Ammon's horn (tissue), 1 donor: Measurements from ENCODE around the gene WDR36.
A peak's percentile ranks its signal among the peaks of the same experiment; 100 is the strongest.

Experiments
- DNase-seq: peaks from one replicate; pipeline ENCODE4 v3.0.0-alpha.2; 2016; ENCODE audit warnings: low spot score

The WDR36 gene

DNA sequence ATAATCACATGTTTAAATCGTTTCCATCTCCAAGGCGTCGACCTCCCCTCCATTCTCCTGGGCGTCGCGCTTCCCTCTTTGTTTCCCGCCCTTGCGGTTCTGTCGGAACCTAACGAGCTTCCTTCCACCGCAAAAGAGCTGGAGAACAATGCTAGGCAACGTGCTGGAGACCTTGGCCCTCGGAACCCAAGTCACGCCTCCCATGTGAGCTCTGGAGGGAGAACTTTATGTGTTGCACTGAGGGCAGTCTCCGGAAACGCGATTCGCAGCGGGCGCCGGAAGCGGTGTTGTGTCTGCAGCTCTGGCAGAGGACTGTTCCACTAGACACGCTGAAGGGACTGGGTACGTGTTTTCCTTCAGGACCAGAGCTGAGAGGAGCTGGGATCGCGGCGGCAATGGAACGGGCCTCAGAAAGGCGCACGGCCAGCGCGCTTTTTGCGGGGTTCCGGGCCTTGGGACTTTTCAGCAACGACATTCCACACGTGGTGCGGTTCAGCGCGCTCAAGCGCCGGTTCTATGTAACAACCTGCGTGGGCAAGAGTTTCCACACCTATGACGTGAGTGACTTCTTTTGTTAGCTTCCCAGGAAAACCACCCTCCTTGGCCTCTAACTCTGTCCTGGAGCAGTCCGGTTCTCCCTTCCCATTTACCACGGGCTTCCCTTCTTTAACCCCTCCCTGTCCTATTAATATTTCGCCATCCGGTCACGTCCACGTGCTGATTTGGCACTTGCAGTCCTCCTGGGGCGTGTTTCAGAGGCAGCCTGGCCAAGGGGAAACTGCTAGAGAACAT is at the start of gene WDR36:
TSS of gene WDR36 (plus strand) at position 287 of the 792 bp plus-strand sequence. CDS start at position 396, 109 bp downstream.
- DNase-seq: peak; percentile 93

DNA sequence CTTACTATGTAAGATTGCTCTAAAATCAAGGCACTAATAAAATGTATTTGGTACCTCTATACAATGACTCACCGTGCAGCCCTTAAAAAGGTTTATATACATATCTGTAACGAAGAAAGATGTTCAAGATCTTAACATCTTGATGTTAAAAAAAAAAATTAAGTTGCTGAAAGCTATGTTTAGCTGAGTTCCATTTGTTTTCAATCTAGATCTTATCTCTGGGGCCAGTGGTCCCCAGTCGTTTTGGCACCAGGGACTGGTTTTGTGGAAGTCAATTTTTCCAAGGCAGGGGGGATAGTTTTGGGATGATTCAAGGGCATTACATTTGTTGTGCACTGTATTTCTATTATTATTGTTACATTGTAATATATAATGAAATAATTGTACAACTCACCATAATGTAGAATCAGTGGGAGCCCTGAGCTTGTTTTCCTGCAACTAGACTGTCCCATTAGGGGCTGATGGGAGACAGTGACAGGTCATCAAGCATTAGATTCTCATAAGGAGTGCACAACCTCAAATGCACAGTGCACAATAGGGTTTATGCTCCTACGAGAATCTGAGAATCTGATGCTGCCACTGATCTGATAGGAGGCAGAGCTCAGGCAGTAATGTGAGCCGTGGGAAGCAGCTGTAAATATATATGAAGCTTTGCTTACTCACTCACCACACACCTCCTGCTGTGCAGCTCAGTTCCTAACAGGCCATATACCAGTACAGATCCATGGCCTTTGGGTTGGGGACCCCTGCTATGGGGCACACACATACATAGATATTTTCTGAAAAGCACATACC is 48.2 kb upstream of the WDR36 start:
- no peak for DNase-seq

- no peak for DNase-seq
Observed at GRCh38 chr5:111058064-111058463, 34.1 kb upstream of the WDR36 start.

- no peak for DNase-seq
Observed at GRCh38 chr5:111060169-111060568, 32.0 kb upstream of the WDR36 start.

DNA sequence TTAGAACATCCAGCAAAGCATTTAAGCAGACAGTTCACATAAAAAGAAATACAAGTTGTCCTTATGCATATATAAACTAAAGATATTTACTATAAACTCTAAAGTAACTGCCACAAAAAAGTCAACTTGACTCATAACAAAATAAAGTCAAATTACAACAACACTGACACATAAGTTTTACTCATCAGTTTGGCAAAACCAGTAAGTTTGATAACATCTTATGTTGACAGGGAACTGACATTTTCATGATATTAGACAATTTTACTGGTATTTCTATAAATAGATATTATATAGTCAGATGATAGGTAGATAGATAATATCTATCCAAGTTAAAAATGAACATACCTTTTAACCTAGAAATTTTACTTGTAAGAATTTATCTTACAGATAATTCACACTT is 30.5 kb upstream of the WDR36 start:
- DNase-seq: no peak

GRCh38 chr5:111063709-111064322 is 28.3 kb upstream of the WDR36 start:
- no peak for DNase-seq

DNA sequence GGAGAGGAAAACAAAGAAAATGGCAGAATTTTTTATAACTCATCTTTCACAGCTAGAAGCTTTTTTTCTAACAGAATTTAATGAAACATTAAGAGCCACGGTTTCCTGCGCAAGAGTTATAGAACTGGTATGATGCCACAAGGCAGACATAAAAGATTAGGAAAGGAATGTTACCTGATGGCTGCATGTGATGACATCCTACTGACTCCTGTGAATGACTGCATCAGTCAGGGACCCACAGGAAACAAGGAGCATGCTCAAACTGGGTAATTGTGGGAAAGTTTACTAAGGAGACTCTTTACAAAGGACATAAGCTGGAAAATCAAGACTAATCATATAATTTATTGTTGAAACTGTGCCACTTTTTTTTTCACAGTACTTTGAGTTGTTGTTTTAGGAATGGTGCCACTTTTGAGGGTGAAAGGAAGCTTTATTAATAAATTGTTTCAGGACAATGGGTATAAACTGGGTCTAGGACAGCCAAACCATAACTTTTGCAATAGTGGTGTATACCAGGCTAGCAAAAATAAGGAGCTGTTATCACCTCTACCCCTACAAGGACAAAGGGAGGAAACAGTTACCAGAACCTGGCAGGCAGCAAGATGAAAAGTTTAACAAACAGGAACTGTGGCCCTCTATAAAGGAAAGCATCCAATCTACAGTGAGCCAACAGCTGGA is 25.7 kb upstream of the WDR36 start:
- no peak for DNase-seq

- no peak for DNase-seq
Observed at GRCh38 chr5:111068213-111068612, 23.9 kb upstream of the WDR36 start.

DNA sequence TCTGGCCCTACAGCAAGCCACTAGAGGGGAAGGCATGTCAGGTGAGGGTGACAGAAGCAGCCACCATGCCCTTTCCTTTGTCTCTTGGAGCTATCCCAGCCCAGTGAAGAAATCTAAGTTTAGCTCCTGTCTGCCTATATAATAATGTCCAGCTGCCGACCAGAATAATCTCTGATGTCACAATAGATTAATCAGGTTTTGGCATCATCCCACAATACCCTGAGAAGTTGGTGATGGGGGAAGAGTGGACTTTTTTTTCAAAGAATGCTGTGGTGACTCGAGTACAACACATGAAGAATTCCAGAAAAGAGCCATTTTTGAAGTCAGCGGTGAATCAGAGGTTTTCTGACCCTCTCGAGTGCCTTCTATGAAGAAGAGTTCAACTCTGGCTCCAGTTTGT is 22.3 kb upstream of the WDR36 start:
- no peak for DNase-seq

DNA sequence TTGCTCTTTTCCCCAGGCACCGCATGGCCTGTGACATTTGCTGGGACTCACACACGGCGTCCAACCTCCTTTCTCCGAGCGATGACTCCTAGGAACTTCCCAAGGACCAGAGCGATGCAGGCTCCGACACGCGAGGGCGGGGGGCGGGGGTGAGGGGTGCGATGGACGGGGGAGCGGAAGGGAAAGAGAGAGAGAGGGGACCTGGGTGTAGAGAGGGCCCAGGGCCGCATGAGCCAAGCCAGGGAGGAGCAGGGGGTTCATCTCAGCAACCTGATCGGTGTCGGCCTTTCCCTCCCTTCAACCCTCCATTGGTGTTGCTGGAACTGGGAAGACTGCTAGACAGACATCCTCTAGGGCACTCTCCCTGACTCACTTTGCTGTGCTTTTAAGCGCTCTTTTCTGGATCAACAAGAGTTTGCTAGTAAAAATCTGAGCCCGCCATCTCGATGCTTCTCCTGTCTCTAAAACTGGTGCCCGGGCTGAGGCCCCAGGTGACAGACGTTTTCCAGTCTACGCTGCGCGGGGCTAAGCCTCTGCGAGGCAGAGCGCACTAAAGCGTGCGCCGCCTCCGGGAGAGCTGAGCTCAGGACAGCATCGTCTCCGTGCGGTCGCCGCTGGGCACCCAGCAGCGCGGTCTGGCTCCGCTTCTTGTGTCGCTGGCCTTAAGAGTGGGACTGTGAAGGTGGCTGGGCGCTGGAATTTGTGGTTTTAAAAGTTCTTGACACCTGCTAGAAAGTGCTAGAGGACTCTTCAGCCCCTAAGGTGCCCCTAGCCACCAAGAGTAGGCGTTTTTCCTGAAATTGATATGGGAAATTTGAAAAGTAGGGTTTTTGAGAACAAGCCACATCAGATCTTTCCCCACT is 21.6 kb upstream of the WDR36 start:
- DNase-seq: no peak

- no peak for DNase-seq
Observed at GRCh38 chr5:111071413-111071812, 20.7 kb upstream of the WDR36 start, which contains the start of gene TSLP. Gene TSLP (plus strand): TSS chr5:111071713. CDS start chr5:111071891, 178 bp downstream.

GRCh38 chr5:111072949-111073682 is 19.0 kb upstream of the WDR36 start:
- no peak for DNase-seq

- no peak for DNase-seq
Observed at GRCh38 chr5:111074244-111074643, 17.9 kb upstream of the WDR36 start.

DNA sequence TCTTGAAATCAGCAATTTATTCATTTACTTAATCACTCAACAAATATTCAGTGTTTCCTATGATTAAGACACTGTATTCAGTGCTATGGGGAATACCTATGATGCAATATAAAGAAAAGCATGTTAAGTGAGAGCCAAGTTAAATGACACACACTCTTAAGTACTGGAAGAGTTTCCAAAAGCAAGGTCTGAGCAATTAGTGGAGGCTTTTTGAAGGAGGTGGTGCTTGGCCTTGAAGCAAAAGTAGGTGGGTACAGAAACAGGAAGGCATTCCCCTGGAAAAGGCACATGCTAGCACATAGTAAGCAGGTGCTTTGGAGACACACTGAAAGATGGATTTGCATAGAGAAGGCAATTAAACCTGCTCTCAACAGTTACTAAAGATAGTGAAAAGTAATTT is 16.6 kb upstream of the WDR36 start:
- no peak for DNase-seq

DNA sequence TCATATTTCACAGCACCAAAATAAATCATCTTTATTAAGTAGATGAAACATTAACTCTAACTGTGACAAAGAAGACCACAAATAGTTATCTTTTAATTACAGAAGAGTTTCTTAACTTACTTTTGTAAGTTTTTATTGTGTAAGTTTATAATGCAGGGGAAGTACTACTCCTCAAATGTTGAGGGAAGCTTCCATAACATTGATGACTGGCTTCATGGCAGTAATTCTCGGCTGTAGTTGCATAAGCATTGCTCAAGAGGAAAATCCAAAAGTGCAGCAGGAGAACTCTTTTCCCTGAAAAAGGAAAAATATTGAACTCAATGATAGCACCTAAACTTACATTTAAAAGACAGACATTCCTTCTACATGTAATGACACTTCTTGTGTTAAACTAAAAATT is 16.1 kb upstream of the WDR36 start:
- DNase-seq: no peak

DNA sequence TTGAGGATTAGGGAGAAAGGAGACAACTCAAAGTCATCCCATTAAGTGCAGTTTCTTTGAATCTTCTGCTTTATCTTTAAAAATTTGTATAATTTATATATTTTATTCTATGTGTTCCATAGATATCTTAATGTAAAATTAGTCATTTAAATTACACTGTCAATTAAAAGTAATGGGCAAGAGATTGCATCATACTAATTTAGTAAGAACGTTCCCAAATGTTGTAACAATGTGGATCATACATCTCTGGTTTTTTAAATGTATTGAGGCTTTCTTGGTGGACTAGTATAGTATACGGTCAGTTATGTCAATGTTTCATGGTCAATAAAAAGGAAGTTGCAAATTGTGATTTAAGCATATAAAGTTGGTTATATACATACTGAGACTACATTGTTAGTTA is 14.5 kb upstream of the WDR36 start:
- DNase-seq: no peak

DNA sequence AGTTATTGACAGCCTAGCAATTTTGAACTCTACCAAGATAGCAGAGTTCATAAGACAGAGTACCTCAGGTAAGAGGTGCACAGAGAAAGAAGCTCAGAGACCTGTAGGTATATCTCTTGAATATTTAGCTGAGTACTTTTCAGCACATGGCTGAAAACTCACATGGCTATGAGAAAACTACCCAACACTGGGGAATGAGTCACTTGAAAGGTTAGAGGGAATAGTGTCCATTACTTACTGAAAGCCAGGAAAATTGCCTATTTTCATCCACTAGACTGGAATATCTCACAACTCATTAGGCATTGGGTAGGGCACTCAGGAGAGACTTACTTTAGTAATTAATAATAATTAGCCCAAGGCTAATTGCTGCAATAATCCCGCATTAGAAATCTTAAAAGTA is 12.3 kb upstream of the WDR36 start:
- no peak for DNase-seq

GRCh38 chr5:111083323-111083722 is 8.8 kb upstream of the WDR36 start:
- no peak for DNase-seq

DNA sequence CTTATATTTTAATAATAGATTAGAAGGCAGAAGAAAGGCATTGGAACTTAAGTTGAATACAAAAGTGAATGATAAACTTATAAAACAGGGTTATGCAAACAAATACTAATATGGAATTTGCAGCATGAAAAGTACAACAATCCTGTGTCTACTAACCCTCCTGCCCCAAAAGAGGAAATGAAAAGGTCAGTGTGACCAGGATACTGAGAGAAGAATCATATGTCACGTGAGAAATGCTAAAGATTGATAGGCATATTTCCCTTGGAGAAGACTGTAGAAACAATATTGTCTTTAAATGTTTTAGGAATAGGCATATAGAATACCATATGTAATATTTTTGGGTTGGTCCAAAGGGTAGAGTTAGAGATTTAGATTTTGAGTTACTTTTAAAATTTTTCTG is 3.8 kb downstream of the WDR36 start:
- DNase-seq: no peak

DNA sequence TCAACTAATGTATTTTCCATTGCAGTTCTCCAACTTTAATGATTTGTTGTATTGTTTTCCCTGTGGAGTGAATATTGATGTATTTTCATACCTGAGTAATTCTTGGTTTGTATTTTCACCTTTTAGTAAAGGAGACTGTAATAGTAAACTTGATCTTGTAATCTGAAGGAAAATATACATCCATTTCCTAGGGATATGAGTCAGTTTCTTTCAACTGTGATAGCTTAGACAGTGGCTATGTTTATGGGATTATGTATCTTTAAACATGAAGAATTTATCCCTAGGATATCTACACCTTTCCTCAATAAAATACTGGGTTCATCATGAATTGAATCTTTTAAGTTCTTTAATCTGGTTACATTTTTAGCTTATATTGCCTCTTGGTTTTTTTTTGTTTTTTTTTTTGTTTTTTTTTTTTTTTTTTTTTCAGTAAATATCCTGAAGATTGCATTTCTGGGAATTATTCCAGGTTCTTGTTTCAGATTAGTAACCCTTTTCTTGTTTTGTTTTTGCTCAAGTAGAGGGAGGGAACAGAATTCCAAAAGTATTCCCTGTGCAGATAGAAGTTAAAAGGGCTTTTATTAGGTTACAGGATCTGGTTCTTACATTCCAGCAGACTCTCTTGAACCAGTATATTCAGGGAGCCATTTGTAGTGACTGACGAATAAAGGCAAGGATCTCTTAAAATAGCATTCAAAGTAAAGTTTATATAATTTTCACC is 7.1 kb downstream of the WDR36 start:
- no peak for DNase-seq
